ENCODE data around the gene SPATA6L.

Gene SPATA6L

DNA sequence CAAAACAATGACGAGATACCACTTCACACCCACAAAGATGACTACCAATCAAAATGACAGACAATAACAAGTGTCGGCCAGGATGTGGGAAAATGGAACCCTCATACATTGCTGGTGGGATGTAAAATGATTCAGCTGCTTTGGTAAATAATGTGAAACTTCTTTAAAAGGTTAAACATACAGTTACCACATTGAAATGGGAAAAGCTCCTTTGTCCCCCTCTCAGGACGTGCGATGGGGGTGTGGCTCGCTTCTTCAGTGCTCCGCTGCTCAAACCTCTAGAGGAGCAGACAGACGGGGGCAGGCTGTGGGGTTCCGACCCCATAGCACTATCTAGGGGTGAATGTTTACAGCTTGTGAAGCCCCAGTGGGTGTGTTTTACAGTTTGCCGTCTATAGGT is 12.2 kb downstream of the SPATA6L start:
- Histone ChIP-seq H3K4me1 (ENCODE audit: insufficient read depth, low read length) (no peaks in the 10 kb centered on the region), H2AFZ (ENCODE audit: low read depth, low read length) (no peak overlapping the region), H3K36me3 (ENCODE audit: insufficient read depth, low read length) (no peaks in the 10 kb centered on the region), H3K27me3 (ENCODE audit: insufficient read depth, low read length) (no peaks in the 10 kb centered on the region), H3K4me3 (ENCODE audit: low read length) (no peak overlapping the region), H3K9me3 (ENCODE audit: low read length) (no peaks in the 10 kb centered on the region)

DNA sequence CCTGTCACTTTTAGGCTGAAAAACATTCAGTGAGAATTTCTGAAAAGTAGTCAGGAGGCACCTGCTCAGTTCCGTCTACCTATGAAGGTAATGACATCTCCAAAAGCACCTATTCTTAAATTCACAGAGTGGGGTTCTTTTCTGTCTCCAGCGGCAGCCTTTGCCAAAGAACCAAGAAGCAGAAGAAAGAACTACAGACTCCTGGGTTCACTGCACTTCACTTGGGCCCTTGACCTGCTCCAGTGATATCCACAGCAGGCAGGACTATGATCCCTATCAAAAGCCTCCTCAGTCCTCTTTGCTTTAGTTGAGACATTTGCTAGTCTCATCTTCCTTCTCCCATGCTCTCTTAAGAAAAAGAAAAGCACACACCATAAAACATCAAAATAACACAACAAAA is 23.9 kb downstream of the SPATA6L start:
- H3K27me3 ChIP-seq (ENCODE audit: insufficient read depth, low read length) = no peaks in the 10 kb centered on the region
- H3K9me3 ChIP-seq (ENCODE audit: low read length) = no peaks in the 10 kb centered on the region
- no peak overlapping the region for H2AFZ ChIP-seq (ENCODE audit: low read depth, low read length)
- no peak overlapping the region for H3K4me3 ChIP-seq (ENCODE audit: low read length)
- no peaks in the 10 kb centered on the region for H3K4me1 ChIP-seq (ENCODE audit: insufficient read depth, low read length)
- no peaks in the 10 kb centered on the region for H3K36me3 ChIP-seq (ENCODE audit: insufficient read depth, low read length)

DNA sequence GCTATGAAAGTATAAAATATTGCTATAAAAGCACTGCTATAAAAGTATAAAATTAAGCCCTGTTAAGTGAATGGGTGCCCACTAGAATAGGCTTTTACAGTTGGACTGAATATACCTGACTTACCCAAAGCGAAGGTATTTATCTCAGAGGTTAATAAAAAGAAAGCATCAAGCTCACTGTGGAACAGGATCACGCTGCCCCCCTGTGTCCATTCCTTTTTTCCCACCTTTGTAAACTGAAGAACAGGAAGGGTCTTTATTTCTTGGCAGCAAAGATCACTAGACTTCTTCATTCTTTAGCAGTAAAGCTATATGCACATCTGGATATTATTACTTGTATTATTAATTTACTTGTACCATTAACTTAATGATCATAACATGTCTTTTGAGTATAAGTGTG is 26.3 kb downstream of the SPATA6L start:
- H3K9me3 ChIP-seq (ENCODE audit: low read length) = no peaks in the 10 kb centered on the region
- H3K4me3 ChIP-seq (ENCODE audit: low read length) = no peak overlapping the region
- H3K27me3 ChIP-seq (ENCODE audit: insufficient read depth, low read length) = no peaks in the 10 kb centered on the region
- no peaks in the 10 kb centered on the region for H3K4me1 ChIP-seq (ENCODE audit: insufficient read depth, low read length)
- no peaks in the 10 kb centered on the region for H3K36me3 ChIP-seq (ENCODE audit: insufficient read depth, low read length)
- no peak overlapping the region for H2AFZ ChIP-seq (ENCODE audit: low read depth, low read length)

- no peaks in the 10 kb centered on the region for H3K27me3 ChIP-seq (ENCODE audit: insufficient read depth, low read length)
- no peak overlapping the region for H2AFZ ChIP-seq (ENCODE audit: low read depth, low read length)
- no peak overlapping the region for H3K4me3 ChIP-seq (ENCODE audit: low read length)
- no peaks in the 10 kb centered on the region for H3K9me3 ChIP-seq (ENCODE audit: low read length)
- H3K36me3 ChIP-seq (ENCODE audit: insufficient read depth, low read length) = no peaks in the 10 kb centered on the region
- H3K4me1 ChIP-seq (ENCODE audit: insufficient read depth, low read length) = no peaks in the 10 kb centered on the region
Observed at GRCh38 chr9:4639420-4639819, 26.9 kb downstream of the SPATA6L start.

DNA sequence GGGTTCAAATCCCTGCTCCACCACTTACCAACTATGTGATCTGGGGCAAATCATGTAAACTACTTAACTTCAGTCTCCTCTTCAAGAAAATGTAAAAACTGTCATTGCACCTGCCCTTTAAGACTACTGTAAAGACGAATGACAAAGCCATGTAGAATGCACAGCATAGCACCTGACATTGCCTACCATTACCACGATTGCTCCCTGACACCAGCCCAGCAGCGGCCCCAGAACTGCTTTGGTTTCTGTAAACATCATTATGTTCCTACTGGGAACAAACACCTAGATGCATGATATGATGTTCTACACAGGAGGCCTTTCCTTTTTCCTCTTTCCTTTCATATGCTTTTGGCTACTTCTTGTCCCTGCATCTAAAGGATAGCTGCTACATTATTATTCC is 27.3 kb downstream of the SPATA6L start:
- H3K4me3 ChIP-seq (ENCODE audit: low read length) = no peak overlapping the region
- H2AFZ ChIP-seq (ENCODE audit: low read depth, low read length) = no peak overlapping the region
- no peaks in the 10 kb centered on the region for H3K36me3 ChIP-seq (ENCODE audit: insufficient read depth, low read length)
- no peaks in the 10 kb centered on the region for H3K27me3 ChIP-seq (ENCODE audit: insufficient read depth, low read length)
- no peaks in the 10 kb centered on the region for H3K9me3 ChIP-seq (ENCODE audit: low read length)
- no peaks in the 10 kb centered on the region for H3K4me1 ChIP-seq (ENCODE audit: insufficient read depth, low read length)

DNA sequence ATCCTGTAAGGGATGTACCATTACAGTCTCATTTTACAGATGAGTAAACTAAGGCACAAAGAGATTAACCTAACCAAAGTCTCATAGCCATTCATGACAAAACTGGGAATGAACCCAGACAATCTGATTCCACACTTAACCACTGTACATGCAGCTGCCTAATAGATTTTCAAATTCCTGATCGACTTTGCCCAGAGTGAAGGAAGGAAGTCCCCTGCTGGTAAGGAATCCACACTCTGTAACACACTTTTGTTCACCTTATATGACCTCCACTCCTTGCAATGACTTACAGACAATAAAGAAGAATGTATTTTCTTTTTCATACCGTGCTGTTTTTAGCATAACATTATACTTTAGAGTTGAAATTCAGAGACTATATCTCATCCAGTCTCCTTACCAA is 35.4 kb downstream of the SPATA6L start:
- H3K27me3 ChIP-seq (ENCODE audit: insufficient read depth, low read length) = no peaks in the 10 kb centered on the region
- H3K36me3 ChIP-seq (ENCODE audit: insufficient read depth, low read length) = no peaks in the 10 kb centered on the region
- no peaks in the 10 kb centered on the region for H3K4me1 ChIP-seq (ENCODE audit: insufficient read depth, low read length)
- no peak overlapping the region for H2AFZ ChIP-seq (ENCODE audit: low read depth, low read length)
- H3K4me3 ChIP-seq (ENCODE audit: low read length) = no peak overlapping the region
- no peaks in the 10 kb centered on the region for H3K9me3 ChIP-seq (ENCODE audit: low read length)

DNA sequence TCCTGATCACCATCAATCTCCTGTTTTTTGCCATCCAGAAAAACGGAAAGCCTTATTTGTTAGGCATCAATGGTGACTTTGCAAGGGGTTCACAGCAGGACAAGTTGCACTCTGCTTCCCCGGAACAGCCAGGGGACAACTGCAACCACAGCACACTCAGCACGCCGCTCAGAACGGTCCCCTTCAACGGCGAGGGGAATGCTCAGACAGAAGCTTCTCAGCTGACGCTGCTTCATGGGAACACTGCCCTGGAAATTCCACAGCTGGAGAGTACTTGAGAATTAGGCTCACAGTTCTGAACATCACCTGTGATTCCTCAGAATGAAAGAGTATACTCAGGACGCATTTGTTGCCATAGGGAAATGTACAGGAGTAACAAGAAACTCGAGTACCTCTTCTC is 44.3 kb downstream of the SPATA6L start:
- H3K4me1 ChIP-seq (ENCODE audit: insufficient read depth, low read length) = peaks cover 24% of the 10 kb centered on the region
- H3K36me3 ChIP-seq (ENCODE audit: insufficient read depth, low read length) = no peaks in the 10 kb centered on the region
- no peak overlapping the region for H3K4me3 ChIP-seq (ENCODE audit: low read length)
- no peak overlapping the region for H2AFZ ChIP-seq (ENCODE audit: low read depth, low read length)
- H3K27me3 ChIP-seq (ENCODE audit: insufficient read depth, low read length) = no peaks in the 10 kb centered on the region
- no peaks in the 10 kb centered on the region for H3K9me3 ChIP-seq (ENCODE audit: low read length)

DNA sequence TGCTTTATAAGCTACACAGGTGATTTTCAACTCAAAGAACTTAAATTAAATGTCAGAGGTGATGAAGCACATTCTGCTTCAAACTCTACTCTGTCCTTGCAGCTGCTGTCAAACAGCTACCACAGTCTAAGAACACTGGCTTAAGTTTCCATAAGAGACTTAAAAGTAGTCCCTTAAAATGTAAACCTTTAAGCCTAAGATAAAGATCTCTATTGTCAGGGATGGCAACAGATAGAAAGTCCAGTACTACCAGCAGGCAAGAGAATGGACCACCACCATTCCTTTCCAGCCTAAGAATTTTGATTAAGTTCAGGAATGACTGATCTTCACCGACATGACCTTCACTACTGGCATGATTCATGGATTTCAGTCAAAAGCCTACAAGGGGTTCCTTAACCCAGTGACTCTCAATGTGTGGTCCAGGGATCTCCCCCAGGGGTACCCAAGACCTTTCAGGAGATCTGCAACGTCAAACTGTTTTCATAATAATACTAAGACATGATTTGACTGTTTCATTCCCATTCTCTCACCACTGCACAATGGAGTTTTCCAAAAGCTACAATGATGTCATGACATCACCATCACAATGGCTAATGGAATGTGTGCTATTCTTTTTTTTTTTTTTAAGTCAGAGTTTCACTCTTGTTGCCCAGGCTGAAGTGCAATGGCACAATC is 45.3 kb downstream of the SPATA6L start:
- H3K4me3 ChIP-seq (ENCODE audit: low read length) = no peak overlapping the region
- H3K36me3 ChIP-seq (ENCODE audit: insufficient read depth, low read length) = no peaks in the 10 kb centered on the region
- H3K27me3 ChIP-seq (ENCODE audit: insufficient read depth, low read length) = no peaks in the 10 kb centered on the region
- peaks cover 25% of the 10 kb centered on the region for H3K4me1 ChIP-seq (ENCODE audit: insufficient read depth, low read length)
- no peak overlapping the region for H2AFZ ChIP-seq (ENCODE audit: low read depth, low read length)
- no peaks in the 10 kb centered on the region for H3K9me3 ChIP-seq (ENCODE audit: low read length)

DNA sequence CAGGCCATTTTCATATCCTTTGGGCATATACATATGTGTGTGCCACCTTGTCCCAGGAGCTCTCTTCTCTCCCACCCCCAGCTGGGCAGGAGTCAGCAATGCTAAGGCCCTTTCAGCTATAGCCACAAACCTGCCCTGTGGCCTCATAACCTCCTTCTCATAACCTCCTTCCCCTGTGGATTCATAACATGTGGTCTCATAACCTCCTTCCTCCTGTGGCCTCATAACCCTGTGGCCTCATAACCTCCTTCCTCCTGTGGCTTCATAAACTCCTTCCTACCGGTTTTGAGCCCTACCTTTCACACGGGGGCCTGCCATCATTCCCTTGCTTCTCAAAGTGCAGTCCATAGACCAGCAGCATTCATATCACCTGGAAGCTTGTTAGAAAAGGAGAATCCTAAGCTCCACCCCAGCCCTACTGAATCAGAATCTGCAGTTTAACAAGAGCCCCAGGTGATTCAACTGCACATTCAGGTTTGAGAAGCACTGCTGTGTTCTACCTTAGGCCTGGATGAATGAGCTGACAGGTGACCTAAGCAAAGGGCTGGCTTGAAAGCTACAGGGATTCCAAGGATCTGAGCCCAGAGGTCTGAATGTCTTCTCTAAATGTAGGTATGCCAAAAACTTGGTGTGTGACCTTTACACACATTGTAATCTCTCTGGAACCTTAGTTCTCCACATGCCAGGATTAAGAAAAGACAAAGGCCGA is 46.1 kb downstream of the SPATA6L start:
- H3K4me1 ChIP-seq (ENCODE audit: insufficient read depth, low read length) = peaks cover 25% of the 10 kb centered on the region
- no peaks in the 10 kb centered on the region for H3K9me3 ChIP-seq (ENCODE audit: low read length)
- no peaks in the 10 kb centered on the region for H3K36me3 ChIP-seq (ENCODE audit: insufficient read depth, low read length)
- no peak overlapping the region for H2AFZ ChIP-seq (ENCODE audit: low read depth, low read length)
- H3K4me3 ChIP-seq (ENCODE audit: low read length) = no peak overlapping the region
- no peaks in the 10 kb centered on the region for H3K27me3 ChIP-seq (ENCODE audit: insufficient read depth, low read length)

GRCh38 chr9:4618700-4619099 is 47.6 kb downstream of the SPATA6L start:
- no peaks in the 10 kb centered on the region for H3K27me3 ChIP-seq (ENCODE audit: insufficient read depth, low read length)
- H3K4me3 ChIP-seq (ENCODE audit: low read length) = no peak overlapping the region
- peaks cover 25% of the 10 kb centered on the region for H3K4me1 ChIP-seq (ENCODE audit: insufficient read depth, low read length)
- no peaks in the 10 kb centered on the region for H3K9me3 ChIP-seq (ENCODE audit: low read length)
- no peak overlapping the region for H2AFZ ChIP-seq (ENCODE audit: low read depth, low read length)
- H3K36me3 ChIP-seq (ENCODE audit: insufficient read depth, low read length) = no peaks in the 10 kb centered on the region

GRCh38 chr9:4617752-4618151 is 48.5 kb downstream of the SPATA6L start:
- Histone ChIP-seq H3K27me3 (ENCODE audit: insufficient read depth, low read length) (no peaks in the 10 kb centered on the region), H2AFZ (ENCODE audit: low read depth, low read length) (no peak overlapping the region), H3K9me3 (ENCODE audit: low read length) (no peaks in the 10 kb centered on the region), H3K4me3 (ENCODE audit: low read length) (no peak overlapping the region), H3K4me1 (ENCODE audit: insufficient read depth, low read length) (peaks cover 25% of the 10 kb centered on the region), H3K36me3 (ENCODE audit: insufficient read depth, low read length) (no peaks in the 10 kb centered on the region)

DNA sequence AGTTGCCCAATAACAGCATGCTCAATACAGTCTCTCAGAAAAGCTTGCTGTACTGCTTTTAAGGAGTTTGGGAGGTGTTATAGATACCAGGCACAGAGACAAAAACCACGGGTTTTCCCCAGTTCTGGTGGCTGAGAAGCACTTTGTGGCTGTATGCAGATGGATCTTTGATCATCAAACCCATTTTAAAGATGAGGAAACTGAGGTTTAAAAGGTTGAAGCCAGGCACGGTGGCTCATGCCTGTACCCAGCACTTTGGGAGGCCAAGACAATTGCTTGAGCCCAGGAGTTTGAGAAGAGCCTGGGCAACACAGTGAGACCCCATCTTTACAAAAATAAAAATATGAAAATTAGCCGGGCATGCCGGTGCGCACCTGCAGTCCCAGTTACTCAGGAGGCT is 50.5 kb downstream of the SPATA6L start:
- Histone ChIP-seq H3K4me3 (ENCODE audit: low read length) (no peak overlapping the region), H3K27me3 (ENCODE audit: insufficient read depth, low read length) (no peaks in the 10 kb centered on the region), H3K9me3 (ENCODE audit: low read length) (no peaks in the 10 kb centered on the region), H2AFZ (ENCODE audit: low read depth, low read length) (no peak overlapping the region), H3K4me1 (ENCODE audit: insufficient read depth, low read length) (peaks cover 22% of the 10 kb centered on the region), H3K36me3 (ENCODE audit: insufficient read depth, low read length) (no peaks in the 10 kb centered on the region)

GRCh38 chr9:4615251-4615650 is 51.0 kb downstream of the SPATA6L start:
- no peak overlapping the region for H2AFZ ChIP-seq (ENCODE audit: low read depth, low read length)
- no peak overlapping the region for H3K4me3 ChIP-seq (ENCODE audit: low read length)
- no peaks in the 10 kb centered on the region for H3K27me3 ChIP-seq (ENCODE audit: insufficient read depth, low read length)
- H3K9me3 ChIP-seq (ENCODE audit: low read length) = no peaks in the 10 kb centered on the region
- no peaks in the 10 kb centered on the region for H3K36me3 ChIP-seq (ENCODE audit: insufficient read depth, low read length)
- peaks cover 16% of the 10 kb centered on the region for H3K4me1 ChIP-seq (ENCODE audit: insufficient read depth, low read length)

- H3K36me3 ChIP-seq (ENCODE audit: insufficient read depth, low read length) = no peaks in the 10 kb centered on the region
- H2AFZ ChIP-seq (ENCODE audit: low read depth, low read length) = no peak overlapping the region
- H3K4me1 ChIP-seq (ENCODE audit: insufficient read depth, low read length) = peaks cover 10% of the 10 kb centered on the region
- H3K27me3 ChIP-seq (ENCODE audit: insufficient read depth, low read length) = no peaks in the 10 kb centered on the region
- H3K9me3 ChIP-seq (ENCODE audit: low read length) = no peaks in the 10 kb centered on the region
- no peak overlapping the region for H3K4me3 ChIP-seq (ENCODE audit: low read length)
Observed at GRCh38 chr9:4614627-4615026, 51.7 kb downstream of the SPATA6L start.

All from neuron (in vitro differentiated cells).